H9 (cell line): ENCODE results near the gene CARD8. TPM values are rescaled to one million over a fixed set of nuclear protein-coding genes. Genes with fewer than 3 reads are reported as not detected.

Experiments used
- DNase-seq: peaks from one replicate; pipeline ENCODE4 v3.0.0-alpha.2; 2017
- H2AFZ ChIP-seq: one replicate; pipeline ENCODE4 v1.6.1; 2013; ENCODE audit warnings: mild to moderate bottlenecking, low read length, control low read depth, moderate library complexity
- H2AK5ac ChIP-seq: 2 replicates; pipeline ENCODE4 v1.6.1; 2013; ENCODE audit warnings: low read length, control low read depth, mixed read lengths; ENCODE audit not compliant: insufficient read length
- H2BK120ac ChIP-seq: one replicate; pipeline ENCODE4 v1.6.1; 2013; ENCODE audit warnings: low read depth, mild to moderate bottlenecking, low read length, control low read depth, inconsistent platforms; ENCODE audit not compliant: poor library complexity, severe bottlenecking
- H2BK12ac ChIP-seq: 2 replicates; pipeline ENCODE4 v1.6.1; 2013; ENCODE audit warnings: low read length, control low read depth, mixed read lengths, low read depth; ENCODE audit not compliant: insufficient read length
- H2BK15ac ChIP-seq: 2 replicates; pipeline ENCODE4 v1.6.1; 2013; ENCODE audit warnings: low read depth, low read length, control low read depth
- H2BK20ac ChIP-seq: one replicate; pipeline ENCODE4 v1.6.1; 2013; ENCODE audit warnings: low read depth, mild to moderate bottlenecking, low read length, control low read depth, inconsistent platforms; ENCODE audit not compliant: poor library complexity, severe bottlenecking
- H2BK5ac ChIP-seq: 2 replicates; pipeline ENCODE4 v1.6.1; 2013; ENCODE audit warnings: low read length, control low read depth, mixed read lengths; ENCODE audit not compliant: insufficient read length
- H3K14ac ChIP-seq: 2 replicates; pipeline ENCODE4 v1.6.1; 2013; ENCODE audit warnings: low read length, control low read depth; ENCODE audit not compliant: insufficient read depth
- H3K18ac ChIP-seq: 2 replicates; pipeline ENCODE4 v1.6.1; 2013; ENCODE audit warnings: low read depth, mild to moderate bottlenecking, mixed read lengths, low read length, control low read depth; ENCODE audit not compliant: insufficient read length
- H3K23ac ChIP-seq: 2 replicates; pipeline ENCODE4 v1.6.1; 2013; ENCODE audit warnings: low read length, control low read depth, mixed read lengths, low read depth; ENCODE audit not compliant: insufficient read length
- H3K23me2 ChIP-seq: 2 replicates; pipeline ENCODE4 v1.6.1; 2013; ENCODE audit warnings: low read depth, mild to moderate bottlenecking, mixed read lengths, low read length, control low read depth; ENCODE audit not compliant: insufficient read length, poor library complexity, severe bottlenecking
- H3K27ac ChIP-seq: 2 replicates; pipeline ENCODE4 v1.5.1; 2013; ENCODE audit warnings: low read length, control low read depth, mixed read lengths, low read depth; ENCODE audit not compliant: insufficient read length
- H3K27me3 ChIP-seq: 2 replicates; pipeline ENCODE4 v1.6.1; 2013; ENCODE audit warnings: low read length, control low read depth, inconsistent platforms; ENCODE audit not compliant: insufficient read depth
- H3K4ac ChIP-seq: 2 replicates; pipeline ENCODE4 v1.6.1; 2013; ENCODE audit warnings: low read depth, mild to moderate bottlenecking, control low read depth, inconsistent platforms, low read length, moderate library complexity
- H3K4me1 ChIP-seq: 2 replicates; pipeline ENCODE4 v1.6.1; 2013; ENCODE audit warnings: low read length, control low read depth, inconsistent platforms; ENCODE audit not compliant: insufficient read depth
- H3K4me2 ChIP-seq: 2 replicates; pipeline ENCODE4 v1.6.1; 2013; ENCODE audit warnings: low read length, control low read depth, mixed read lengths; ENCODE audit not compliant: insufficient read length, insufficient read depth
- H3K56ac ChIP-seq: 2 replicates; pipeline ENCODE4 v1.6.1; 2013; ENCODE audit warnings: low read depth, mild to moderate bottlenecking, mixed read lengths, low read length, control low read depth; ENCODE audit not compliant: insufficient read length
- H3K79me1 ChIP-seq: 2 replicates; pipeline ENCODE4 v1.6.1; 2013; ENCODE audit warnings: low read depth, mild to moderate bottlenecking, moderate library complexity, low read length, control low read depth, inconsistent platforms; ENCODE audit not compliant: insufficient read depth, poor library complexity, severe bottlenecking
- H3K79me2 ChIP-seq: 2 replicates; pipeline ENCODE4 v1.6.1; 2013; ENCODE audit warnings: low read length, control low read depth, inconsistent platforms; ENCODE audit not compliant: insufficient read depth
- H3K9ac ChIP-seq: 2 replicates; pipeline ENCODE4 v1.6.1; 2013; ENCODE audit warnings: low read length, control low read depth, mixed read lengths; ENCODE audit not compliant: insufficient read length; ENCODE audit errors: extremely low read depth
- H3K9me3 ChIP-seq: one replicate; pipeline ENCODE4 v1.6.1; 2013; ENCODE audit warnings: low read depth, low read length, inconsistent platforms; ENCODE audit not compliant: control insufficient read depth
- H3T11ph ChIP-seq: one replicate; pipeline ENCODE4 v1.6.1; 2013; ENCODE audit warnings: mild to moderate bottlenecking, low read length, control low read depth, inconsistent platforms
- H4K20me1 ChIP-seq: one replicate; pipeline ENCODE4 v1.6.1; 2013; ENCODE audit not compliant: control insufficient read depth, insufficient read length, insufficient read depth
- H4K5ac ChIP-seq: 2 replicates; pipeline ENCODE4 v1.6.1; 2013; ENCODE audit warnings: low read depth, mild to moderate bottlenecking, mixed read lengths, low read length, control low read depth; ENCODE audit not compliant: insufficient read length
- H4K8ac ChIP-seq: replicated peaks from 2 replicates; pipeline ENCODE4 v1.6.1; 2013; ENCODE audit warnings: low read length, control low read depth, mixed read lengths, low read depth; ENCODE audit not compliant: insufficient read length
- H4K91ac ChIP-seq: 2 replicates; pipeline ENCODE4 v1.6.1; 2013; ENCODE audit warnings: low read depth, mild to moderate bottlenecking, moderate library complexity, mixed read lengths, low read length, control low read depth; ENCODE audit not compliant: insufficient read length
- H3K27ac Mint-ChIP-seq, 3 experiments: 2 replicates in 2 of 3; 3 replicates in 1 of 3; pipeline ENCODE4 v1.8.0; 2020 to 2021; ENCODE audit warnings: mixed read lengths in 3 of 3, mild to moderate bottlenecking in 1 of 3, moderate library complexity in 1 of 3
- H3K27me3 Mint-ChIP-seq: 2 replicates; pipeline ENCODE4 v1.8.0; 2021; ENCODE audit warnings: low read depth, mild to moderate bottlenecking, moderate library complexity, mixed read lengths
- H3K36me3 Mint-ChIP-seq, 3 experiments: 2 replicates in 2 of 3; 3 replicates in 1 of 3; pipeline ENCODE4 v1.8.0; 2020 to 2021; ENCODE audit warnings: low read depth in 3 of 3, mixed read lengths in 3 of 3; ENCODE audit not compliant: insufficient read depth in 1 of 3
- H3K4me1 Mint-ChIP-seq, 2 experiments: 2 replicates each; pipeline ENCODE4 v1.8.0; 2020; ENCODE audit warnings: mixed read lengths in 2 of 2
- H3K4me3 Mint-ChIP-seq, 2 experiments: 2 replicates in 1 of 2; 3 replicates in 1 of 2; pipeline ENCODE4 v1.8.0; 2020 to 2021; ENCODE audit warnings: mild to moderate bottlenecking in 2 of 2, mixed read lengths in 2 of 2, moderate library complexity in 1 of 2
- H3K9me3 Mint-ChIP-seq, 2 experiments: 2 replicates in 1 of 2; 3 replicates in 1 of 2; pipeline ENCODE4 v1.8.0; 2020; ENCODE audit warnings: mild to moderate bottlenecking in 2 of 2, mixed read lengths in 2 of 2, moderate library complexity in 1 of 2
- WGBS: extraction: QIAGEN DNeasy Blood & Tissue Kit; methylation state at CpG from one replicate; pipeline ENCODE4 v1.1.7; 2013; ENCODE audit warnings: missing lambda C conversion rate, low lambda C conversion rate, mixed read lengths; ENCODE audit not compliant: insufficient read length; ENCODE audit errors: extremely low coverage; 5-methylcytosine and 5-hydroxymethylcytosine counted together
- total RNA-seq: library from RNA; stranded (reverse); gene quantifications from 2 replicates; pipeline ENCODE4 v1.2.1, GENCODE V29; 2021
- TF ChIP-seq, protein P1 (sequence below): fragments of 200-600 bp; sonication (generic); conservative IDR thresholded peaks from 3 replicates; pipeline ENCODE4 v1.8.0; 2021; ENCODE audit warnings: antibody characterized with exemption, mild to moderate bottlenecking

CARD8 gene
- total RNA-seq, 1 experiment from 2014 or later = 21.0 TPM

DNA sequence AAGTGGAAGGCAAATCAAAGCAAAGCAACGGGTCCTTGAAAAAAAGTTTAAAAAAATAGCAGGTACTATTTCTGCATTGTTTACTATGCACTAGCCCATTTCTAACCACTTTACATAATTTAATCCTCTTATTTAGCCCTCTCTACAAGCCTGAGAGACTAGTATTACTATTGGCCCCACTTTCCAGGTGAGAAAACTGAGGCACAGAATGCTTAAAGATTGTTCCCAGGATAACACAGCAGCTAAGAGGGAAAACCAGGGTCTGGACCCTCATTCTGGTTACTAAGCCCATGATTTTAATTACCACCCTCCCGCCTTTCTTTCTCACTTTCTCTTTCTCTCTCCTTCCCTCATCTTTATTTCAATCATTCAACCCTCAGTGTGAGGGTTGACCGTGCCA is 79.5 kb downstream of the CARD8 start:
- peaks cover 42 to 71% (median 60%) of the 10 kb centered on the region in 3 experiments for H3K36me3 Mint-ChIP-seq
- no peak overlapping the region for H2BK20ac ChIP-seq
- H3K14ac ChIP-seq = no peak overlapping the region
- 100% methylated on average over 1 of the region's 3 CpGs for WGBS
- no peaks in the 10 kb centered on the region for H3K27me3 ChIP-seq
- H3K9me3 ChIP-seq = peaks cover 2% of the 10 kb centered on the region
- peaks cover 3% of the 10 kb centered on the region in 2 experiments for H3K4me1 Mint-ChIP-seq
- no peak overlapping the region for H3K4ac ChIP-seq
- H2BK12ac ChIP-seq = no peak overlapping the region
- H3K56ac ChIP-seq = no peak overlapping the region
- H3K4me3 Mint-ChIP-seq = no peak overlapping the region; a peak in 1 of 5 replicates
- DNase-seq = no peak
- peaks cover 1% of the 10 kb centered on the region for H3K23me2 ChIP-seq
- H3K23ac ChIP-seq = no peak overlapping the region
- H3K9me3 Mint-ChIP-seq = peaks cover 8 to 10% of the 10 kb centered on the region in 2 experiments
- H3K27me3 Mint-ChIP-seq = no peaks in the 10 kb centered on the region
- H3K79me1 ChIP-seq = no peaks in the 10 kb centered on the region
- no peaks in the 10 kb centered on the region for H4K20me1 ChIP-seq
- H3K4me2 ChIP-seq = no peak overlapping the region
- no peak overlapping the region for H3T11ph ChIP-seq
- no peak overlapping the region for H2BK5ac ChIP-seq
- H2AK5ac ChIP-seq = no peak overlapping the region
- no peak overlapping the region for H2AFZ ChIP-seq
- TF ChIP-seq, protein P1, sequence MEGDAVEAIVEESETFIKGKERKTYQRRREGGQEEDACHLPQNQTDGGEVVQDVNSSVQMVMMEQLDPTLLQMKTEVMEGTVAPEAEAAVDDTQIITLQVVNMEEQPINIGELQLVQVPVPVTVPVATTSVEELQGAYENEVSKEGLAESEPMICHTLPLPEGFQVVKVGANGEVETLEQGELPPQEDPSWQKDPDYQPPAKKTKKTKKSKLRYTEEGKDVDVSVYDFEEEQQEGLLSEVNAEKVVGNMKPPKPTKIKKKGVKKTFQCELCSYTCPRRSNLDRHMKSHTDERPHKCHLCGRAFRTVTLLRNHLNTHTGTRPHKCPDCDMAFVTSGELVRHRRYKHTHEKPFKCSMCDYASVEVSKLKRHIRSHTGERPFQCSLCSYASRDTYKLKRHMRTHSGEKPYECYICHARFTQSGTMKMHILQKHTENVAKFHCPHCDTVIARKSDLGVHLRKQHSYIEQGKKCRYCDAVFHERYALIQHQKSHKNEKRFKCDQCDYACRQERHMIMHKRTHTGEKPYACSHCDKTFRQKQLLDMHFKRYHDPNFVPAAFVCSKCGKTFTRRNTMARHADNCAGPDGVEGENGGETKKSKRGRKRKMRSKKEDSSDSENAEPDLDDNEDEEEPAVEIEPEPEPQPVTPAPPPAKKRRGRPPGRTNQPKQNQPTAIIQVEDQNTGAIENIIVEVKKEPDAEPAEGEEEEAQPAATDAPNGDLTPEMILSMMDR = no peak
- no peaks in the 10 kb centered on the region for H3K79me2 ChIP-seq
- H4K91ac ChIP-seq = no peak overlapping the region
- no peak overlapping the region for H3K27ac Mint-ChIP-seq
- no peak overlapping the region for H2BK120ac ChIP-seq
- no peak overlapping the region for H4K5ac ChIP-seq
- no peak overlapping the region for H3K9ac ChIP-seq
- H2BK15ac ChIP-seq = no peak overlapping the region
- no peak overlapping the region for H4K8ac ChIP-seq
- H3K18ac ChIP-seq = no peak overlapping the region
- H3K4me1 ChIP-seq = no peaks in the 10 kb centered on the region
- H3K27ac ChIP-seq = no peak overlapping the region
